ENCODE results near the gene CDK14.

GRCh38 chr7:91068136-91068795 lies 472.1 kb downstream of the CDK14 start:
- no peak for TF ChIP-seq TAF1 (IDR thresholded peaks at IDR 0.05; ENCODE audit: low read depth)
- no peak for TF ChIP-seq YY1 (IDR thresholded peaks at IDR 0.05; ENCODE audit: low read depth)
- no peak for TF ChIP-seq RAD21 (IDR thresholded peaks at IDR 0.05; ENCODE audit: low read depth)
- no peak for TF ChIP-seq NFIC (IDR thresholded peaks at IDR 0.05)
- TF ChIP-seq MAX (IDR thresholded peaks at IDR 0.05) = no peak
